ENCODE measurements around the gene VWF. TPM values are rescaled to one million over a fixed set of nuclear protein-coding genes. Genes with fewer than 3 reads are reported as not detected.
"Not testable (repeated sequence)": the region's sequence is repeated elsewhere in the genome, so short reads cannot be mapped to it uniquely, and the experiment has no call there.

The VWF gene
- total RNA-seq, 6 donors from 2014 or later, result 292 to 543 (median 360) TPM

GRCh38 chr12:6166808-6167207 lies 42.3 kb upstream of the VWF start:
- ATAC-seq (ENCODE audit: low FRiP score in 2 of 2) (no peak), DNase-seq (no peak)
- TF ChIP-seq EP300 (IDR thresholded peaks at IDR 0.05), result no peak
- TF ChIP-seq POLR2AphosphoS5 (IDR thresholded peaks at IDR 0.05), result no peak
- TF ChIP-seq CTCF (IDR thresholded peaks at IDR 0.05), result no peak
- no peak for TF ChIP-seq POLR2A (IDR thresholded peaks at IDR 0.05)
- H3K27me3 ChIP-seq, result no peaks in the 10 kb centered on the region
- peaks cover 21 to 34% (median 27%) of the 10 kb centered on the region in 4 donors for H3K4me1 ChIP-seq
- 84 to 89% methylated on average over 6 of the region's 6 CpGs for WGBS, 2 donors
- H3K9me3 ChIP-seq, result no peaks in the 10 kb centered on the region
- no peaks in the 10 kb centered on the region for H3K36me3 ChIP-seq
- no peak overlapping the region for H3K4me3 ChIP-seq
- H3K27ac ChIP-seq, result peak overlapping the region; percentile 65 to 90 (median 76)

- TF ChIP-seq POLR2A (IDR thresholded peaks at IDR 0.05), result no peak
- no peak for TF ChIP-seq CTCF (IDR thresholded peaks at IDR 0.05)
- no peak for TF ChIP-seq POLR2AphosphoS5 (IDR thresholded peaks at IDR 0.05)
- no peak for TF ChIP-seq EP300 (IDR thresholded peaks at IDR 0.05)
- H3K27ac ChIP-seq, result no peak overlapping the region
- H3K4me3 ChIP-seq, result no peak overlapping the region
- H3K36me3 ChIP-seq, result no peaks in the 10 kb centered on the region
- H3K27me3 ChIP-seq, result no peaks in the 10 kb centered on the region
- H3K4me1 ChIP-seq, result peaks cover 25 to 41% (median 31%) of the 10 kb centered on the region in 4 donors
- ATAC-seq (ENCODE audit: low FRiP score in 2 of 2), result no peak
- no peaks in the 10 kb centered on the region for H3K9me3 ChIP-seq
- DNase-seq, result no peak
- WGBS, 2 donors, result 80 to 83% methylated on average over 2 of the region's 2 CpGs
Measured at GRCh38 chr12:6165395-6165794, 40.9 kb upstream of the VWF start.

GRCh38 chr12:6163416-6164060 lies 39.1 kb upstream of the VWF start:
- 88 to 90% methylated on average over 2 to 8 of the region's 8 CpGs for WGBS, 2 donors
- Histone ChIP-seq H3K4me3 (no peak overlapping the region), H3K27ac (no peak overlapping the region), H3K27me3 (no peaks in the 10 kb centered on the region), H3K4me1 (peaks cover 19 to 29% (median 25%) of the 10 kb centered on the region in 4 donors), H3K9me3 (no peaks in the 10 kb centered on the region), H3K36me3 (no peaks in the 10 kb centered on the region)
- no peak for TF ChIP-seq POLR2A (IDR thresholded peaks at IDR 0.05)
- ATAC-seq (ENCODE audit: low FRiP score in 2 of 2) (no peak), DNase-seq (no peak)

GRCh38 chr12:6161124-6161882 lies 36.8 kb upstream of the VWF start:
- ATAC-seq (ENCODE audit: low FRiP score in 2 of 2) (peak; percentile 49 to 65), DNase-seq (no peak)
- H3K4me3 ChIP-seq, result no peak overlapping the region
- H3K27me3 ChIP-seq, result no peaks in the 10 kb centered on the region
- H3K36me3 ChIP-seq, result no peaks in the 10 kb centered on the region
- no peaks in the 10 kb centered on the region for H3K9me3 ChIP-seq
- TF ChIP-seq POLR2A (IDR thresholded peaks at IDR 0.05), result peak in 1 of 4 donors; percentile 5
- no peak for TF ChIP-seq POLR2AphosphoS5 (IDR thresholded peaks at IDR 0.05)
- no peak overlapping the region for H3K27ac ChIP-seq
- peaks cover 5 to 11% (median 8%) of the 10 kb centered on the region in 4 donors for H3K4me1 ChIP-seq
- WGBS, 2 donors, result 44 to 56% methylated on average over 13 to 16 of the region's 16 CpGs

- not testable (repeated sequence) for H3K4me3 ChIP-seq; ATAC-seq (ENCODE audit: low FRiP score in 2 of 2); H3K27me3 ChIP-seq; H3K36me3 ChIP-seq; DNase-seq; H3K9me3 ChIP-seq; H3K27ac ChIP-seq
- peak in 1 of 4 donors; percentile 19 for TF ChIP-seq POLR2A (IDR thresholded peaks at IDR 0.05)
- H3K4me1 ChIP-seq, result peaks cover 5 to 11% (median 8%) of the 10 kb centered on the region in 4 donors
- 85 to 95% methylated on average over 15 to 19 of the region's 19 CpGs for WGBS, 2 donors
Measured at GRCh38 chr12:6160049-6160649, 35.7 kb upstream of the VWF start.

GRCh38 chr12:6159166-6160011 lies 34.9 kb upstream of the VWF start:
- not testable (repeated sequence) for H3K36me3 ChIP-seq; ATAC-seq (ENCODE audit: low FRiP score in 2 of 2); H3K27me3 ChIP-seq; H3K4me3 ChIP-seq; H3K9me3 ChIP-seq; H3K27ac ChIP-seq
- WGBS, 2 donors, result 86 to 93% methylated on average over 15 to 43 of the region's 50 CpGs
- peak in 1 of 2 donors; percentile 77 for DNase-seq
- peaks cover 5 to 11% (median 8%) of the 10 kb centered on the region in 4 donors for H3K4me1 ChIP-seq

Measured in upper lobe of left lung (tissue), 6 donors.